CD4-positive, alpha-beta T cell treated with Interleukin-4 for 4 hours (primary cell): ENCODE results near the gene LPCAT1.

ENCODE experiments used
- DNase-seq: peaks from one replicate; pipeline ENCODE4 v3.0.0-alpha.2; 2020

The LPCAT1 gene

DNA sequence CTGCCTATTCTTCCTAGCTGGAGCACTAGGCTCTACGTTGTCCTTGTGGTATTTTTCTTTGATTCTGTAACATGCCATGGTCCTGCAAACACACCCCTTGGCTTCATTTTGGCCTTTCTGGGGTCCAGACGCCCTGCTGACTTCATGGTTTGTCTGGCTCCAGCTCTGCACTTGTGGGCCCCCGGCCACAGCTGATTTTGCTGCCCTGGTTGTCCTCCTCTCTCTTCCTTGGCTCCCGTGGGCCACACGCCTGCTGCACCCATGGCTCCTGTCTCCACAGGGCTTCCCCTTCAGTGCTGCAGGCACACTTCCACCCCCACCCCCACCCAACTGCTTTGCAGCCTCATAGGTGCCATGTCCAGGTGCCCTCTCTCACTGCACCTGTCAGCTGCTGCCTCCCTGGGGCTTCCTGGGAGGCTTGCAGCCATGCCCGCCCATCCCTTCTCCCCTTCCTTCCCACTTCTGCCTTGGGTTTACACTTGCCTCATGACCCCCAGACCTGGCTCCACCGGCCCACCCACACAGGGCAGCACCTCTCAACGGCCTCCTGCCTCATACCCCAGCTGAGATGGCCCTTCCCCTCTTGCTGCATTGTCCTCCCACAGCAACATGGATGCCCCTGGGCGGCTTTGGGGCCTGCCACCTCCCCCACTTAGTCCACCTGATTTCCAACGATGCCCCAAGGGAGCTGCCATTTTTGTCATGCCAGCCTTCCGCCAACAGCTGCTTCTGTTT, 104.1 kb downstream of the LPCAT1 start:
- no peak for DNase-seq

DNA sequence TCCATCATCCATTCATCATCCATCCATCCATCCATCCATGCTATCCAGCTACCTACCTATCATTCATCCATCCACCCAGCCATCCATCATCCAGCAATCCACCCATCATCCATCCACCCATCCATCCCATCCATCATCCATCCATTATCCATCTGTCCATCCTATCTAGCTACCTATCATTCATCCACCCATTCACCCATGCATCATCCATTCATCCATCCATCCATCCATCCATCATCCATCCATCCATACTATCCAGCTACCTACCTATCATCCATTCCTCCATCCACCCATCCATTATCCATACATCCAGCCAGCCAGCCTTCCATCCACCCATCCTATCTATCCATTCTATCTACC, 104.9 kb downstream of the LPCAT1 start:
- no peak for DNase-seq

DNA sequence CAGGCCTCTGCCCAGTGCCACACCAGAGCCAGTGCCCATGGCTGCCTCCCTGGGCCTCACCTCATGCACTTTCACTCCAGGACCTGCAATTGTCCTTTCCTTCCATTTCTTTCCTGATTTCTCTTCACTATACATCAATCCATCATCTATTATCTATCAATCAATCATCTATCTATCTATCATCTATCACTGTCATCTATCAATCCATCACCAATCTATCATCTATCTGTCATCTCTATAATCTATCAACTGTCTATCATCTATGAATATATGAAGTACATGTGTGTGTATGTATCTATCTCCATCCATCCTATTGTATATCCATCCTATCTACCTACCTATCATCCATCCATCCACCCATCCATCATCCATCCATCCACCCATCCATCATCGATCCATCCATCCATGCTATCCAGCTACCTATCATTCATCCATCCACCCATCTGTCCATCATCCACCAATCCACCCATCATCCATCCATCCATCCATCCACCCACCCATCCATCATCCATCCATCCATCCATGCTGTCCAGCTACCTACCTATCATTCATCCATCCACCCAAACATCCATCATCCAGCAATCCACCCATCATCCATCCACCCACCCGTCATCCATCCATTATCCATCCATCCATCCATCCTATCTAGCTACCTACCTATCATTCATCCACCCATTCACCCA, 105.4 kb downstream of the LPCAT1 start:
- DNase-seq: no peak

DNA sequence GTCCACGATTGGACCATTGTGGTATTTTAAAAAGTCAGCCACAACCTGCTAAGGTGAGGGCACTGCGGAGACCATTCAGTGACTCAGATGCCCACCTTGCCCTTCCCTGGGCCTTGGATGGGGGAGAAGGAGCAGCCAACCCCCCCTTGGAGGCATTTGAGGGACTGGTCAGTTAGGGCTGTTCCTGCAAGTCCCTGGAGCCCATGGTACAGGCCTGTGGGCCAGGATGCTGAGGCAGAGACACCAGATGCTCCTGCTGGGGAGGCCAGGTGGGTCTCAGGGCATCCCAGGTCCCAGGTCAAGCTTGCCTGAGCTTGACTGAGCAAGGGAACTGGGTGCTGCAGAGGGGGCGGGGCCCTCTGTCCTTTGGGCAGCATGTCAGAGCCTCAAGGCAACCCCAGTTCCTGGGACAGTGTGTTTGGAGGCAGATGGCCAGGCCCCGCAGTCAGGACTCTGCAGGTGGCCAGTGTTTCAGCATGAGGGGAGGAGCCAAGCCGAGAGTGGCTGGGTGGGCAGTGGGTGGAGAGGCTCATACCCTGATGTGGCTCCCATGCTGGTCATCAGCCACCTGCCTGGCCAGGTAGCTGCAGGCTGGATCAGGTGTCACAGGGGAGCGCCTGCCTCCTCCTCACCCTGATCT, 106.1 kb downstream of the LPCAT1 start:
- DNase-seq: no peak

DNA sequence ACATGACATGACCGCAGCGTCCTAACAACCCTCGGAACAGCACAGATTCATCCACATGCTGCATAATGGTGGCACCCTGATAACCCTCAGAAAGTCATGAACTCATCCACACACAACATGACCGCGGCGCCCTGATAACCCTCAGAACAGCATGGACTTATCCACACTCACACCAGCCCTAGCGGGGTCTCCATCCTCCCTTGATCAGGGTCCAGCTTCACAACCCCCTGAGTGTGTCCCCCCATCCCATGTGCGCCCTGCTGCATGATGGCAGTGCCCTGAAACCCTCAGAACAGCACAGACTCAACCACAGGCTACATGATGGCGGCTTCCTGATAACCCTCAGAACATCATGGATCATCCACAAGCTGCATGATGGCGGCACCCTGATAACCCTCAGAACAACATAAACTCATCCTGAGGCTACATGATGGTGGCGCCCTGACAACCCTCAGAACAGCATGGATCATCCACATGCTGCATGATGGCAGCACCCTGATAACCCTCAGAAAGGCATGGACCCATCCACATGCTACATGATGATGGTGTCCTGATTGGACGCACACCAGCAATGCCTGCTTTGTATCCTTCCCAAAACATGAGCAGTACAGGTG, 106.8 kb downstream of the LPCAT1 start:
- no peak for DNase-seq

DNA sequence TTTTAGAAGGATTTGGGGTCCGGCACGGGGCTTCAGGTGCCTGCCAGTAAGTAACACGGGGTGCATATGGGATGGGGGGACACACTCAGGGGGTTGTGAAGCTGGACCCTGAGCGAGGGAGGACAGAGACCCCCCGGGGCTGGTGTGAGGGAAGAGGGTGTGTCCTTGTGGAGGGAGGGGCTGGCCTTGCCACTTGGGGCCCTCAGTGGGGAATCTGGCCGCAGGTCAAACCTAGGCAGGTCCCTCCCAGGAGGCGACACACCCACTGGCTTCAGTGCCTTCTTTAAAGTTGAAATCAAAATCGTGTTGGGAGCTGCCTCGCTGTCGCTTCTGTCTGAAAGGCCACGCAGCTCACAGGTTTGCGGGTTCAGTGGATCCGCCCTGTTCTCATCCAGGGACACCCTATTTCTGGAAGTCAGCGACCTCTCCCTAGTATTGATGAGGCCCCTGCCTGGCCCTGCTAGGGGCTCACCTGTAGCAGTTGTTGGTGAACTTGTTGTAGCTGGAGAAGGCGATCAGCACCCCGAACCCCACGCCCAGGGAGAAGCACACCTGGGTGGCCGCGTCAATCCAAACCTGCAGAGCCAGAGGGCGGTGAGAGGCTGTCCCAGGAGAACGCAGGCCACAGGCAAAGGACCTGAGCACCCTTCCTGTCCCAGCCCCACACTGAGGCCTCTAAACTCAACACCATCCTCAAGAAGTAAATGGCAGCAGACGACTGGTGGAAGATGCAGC, 108.0 kb downstream of the LPCAT1 start:
- DNase-seq: no peak

DNA sequence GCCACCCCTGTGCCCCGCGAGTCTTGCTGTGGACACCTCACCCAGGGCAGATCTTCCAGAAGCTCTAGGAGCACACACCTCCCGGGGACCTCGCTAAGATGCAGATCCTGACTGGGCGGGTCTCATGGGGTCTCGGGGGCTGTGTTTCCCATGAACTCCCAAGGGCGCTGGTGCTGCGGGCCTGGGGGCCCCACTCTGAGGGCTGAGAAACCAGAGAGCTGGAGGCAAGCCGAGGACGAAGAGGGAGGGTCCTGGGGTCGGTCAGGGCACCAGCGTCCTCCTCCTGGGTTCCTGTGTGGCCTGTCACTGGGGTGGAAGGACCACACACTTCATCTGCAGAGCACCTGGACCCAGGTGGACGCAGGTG, 108.7 kb downstream of the LPCAT1 start:
- DNase-seq: no peak

DNA sequence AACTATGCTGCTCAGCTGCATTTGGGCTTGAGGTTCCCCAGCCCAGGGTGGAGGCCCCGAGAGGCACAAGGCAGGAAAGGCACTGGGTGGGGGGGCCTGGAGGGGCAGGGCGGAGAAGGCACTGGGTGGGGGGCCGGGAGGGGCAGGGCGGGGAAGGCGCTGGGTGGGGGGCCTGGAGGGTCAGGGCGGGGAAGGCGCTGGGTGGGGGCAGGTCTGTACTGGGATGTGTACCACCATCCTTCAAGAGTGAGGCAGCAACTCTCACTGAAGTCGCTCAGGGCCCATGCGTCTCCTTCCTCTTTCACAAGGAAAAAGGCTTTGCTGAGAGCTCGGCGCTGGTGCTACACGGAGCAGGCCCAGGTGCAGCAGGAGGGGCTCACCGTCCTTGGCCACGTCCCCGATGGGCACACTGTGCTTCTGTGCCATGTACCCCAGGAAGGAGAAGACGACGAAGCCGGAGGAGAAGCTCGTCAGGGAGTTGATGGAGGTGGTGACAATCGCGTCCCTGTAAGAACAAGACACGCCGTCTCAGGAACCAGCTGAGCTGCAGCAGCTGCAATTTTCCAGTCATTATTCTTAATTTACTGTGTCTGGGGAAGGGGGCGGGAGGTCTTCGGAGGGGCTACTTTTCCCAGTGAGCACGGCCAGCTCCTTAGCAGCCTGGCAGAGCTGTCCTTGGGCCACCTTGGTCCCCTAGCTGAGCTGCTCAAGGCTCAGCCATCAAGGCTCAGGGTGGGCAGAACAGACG, 109.3 kb downstream of the LPCAT1 start:
- DNase-seq: no peak

DNA sequence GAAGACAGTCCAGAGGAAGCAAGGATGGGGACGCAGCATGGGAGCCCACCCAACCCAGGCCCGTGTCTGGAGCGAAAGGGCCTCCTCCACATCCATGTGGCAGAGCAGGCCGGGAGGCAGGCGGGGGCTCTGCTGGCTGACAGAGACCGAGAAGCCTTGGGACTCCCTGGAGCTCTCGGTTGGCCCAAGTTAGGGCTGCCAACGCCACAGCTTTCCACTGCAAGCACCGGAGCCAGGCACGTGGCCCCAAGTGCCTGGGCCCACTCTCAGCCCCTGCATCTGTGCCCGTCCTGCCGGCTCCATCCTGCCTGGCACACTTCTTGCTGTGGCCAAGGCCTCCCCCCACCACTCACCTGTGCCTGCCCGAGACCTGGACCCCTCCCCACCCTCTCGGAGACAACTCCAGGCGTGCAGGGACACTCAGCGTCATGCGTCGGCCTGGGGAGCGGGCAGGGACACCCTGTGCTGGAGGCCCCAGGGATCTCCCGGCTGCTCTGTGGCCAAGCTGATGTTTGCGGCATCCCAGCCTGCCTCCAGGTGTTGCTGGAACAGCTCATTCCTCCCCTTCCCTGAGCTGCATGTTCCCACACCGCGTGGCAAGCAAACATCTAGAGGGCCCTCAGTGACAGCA, 110.0 kb downstream of the LPCAT1 start:
- no peak for DNase-seq

DNA sequence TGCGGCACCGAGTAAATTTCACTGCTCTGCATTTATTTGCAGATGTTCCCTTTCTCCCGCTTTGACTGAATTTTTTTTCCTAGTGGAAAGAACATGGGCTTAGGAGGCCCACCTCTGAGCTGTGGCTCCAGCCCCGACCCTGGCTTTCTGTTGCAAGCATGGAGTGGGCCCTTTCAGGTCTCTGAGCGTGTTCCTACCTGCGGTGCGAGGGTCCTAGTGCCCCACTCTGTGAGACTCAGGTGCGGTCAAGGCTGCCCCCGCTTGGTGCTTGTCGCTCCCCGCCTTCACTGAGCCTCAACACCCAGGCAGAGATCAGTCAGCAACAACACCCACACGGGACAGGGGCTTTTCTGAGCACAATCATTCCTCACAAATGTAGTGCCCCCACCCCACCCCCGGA, 110.5 kb downstream of the LPCAT1 start:
- DNase-seq: no peak

DNA sequence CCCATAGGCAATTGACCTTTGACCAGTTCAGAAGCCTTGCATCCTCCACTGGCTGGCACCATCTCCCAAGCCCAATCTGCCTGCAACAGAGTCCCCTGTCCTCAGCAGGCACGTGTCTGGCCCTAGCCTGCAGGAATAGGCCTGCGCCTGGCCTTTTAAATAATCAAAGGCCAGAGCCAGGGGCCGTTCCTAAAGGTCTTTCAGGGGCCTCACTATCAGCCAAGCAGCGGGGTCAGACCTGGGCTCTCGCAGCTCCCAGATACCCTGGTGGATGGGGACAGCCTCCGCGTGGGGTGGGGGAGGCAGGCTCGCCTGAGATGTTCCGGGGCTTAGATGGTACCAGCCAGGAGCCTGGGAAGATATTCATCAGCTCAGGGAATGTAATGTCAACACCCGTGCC, 111.1 kb downstream of the LPCAT1 start:
- DNase-seq: no peak

DNA sequence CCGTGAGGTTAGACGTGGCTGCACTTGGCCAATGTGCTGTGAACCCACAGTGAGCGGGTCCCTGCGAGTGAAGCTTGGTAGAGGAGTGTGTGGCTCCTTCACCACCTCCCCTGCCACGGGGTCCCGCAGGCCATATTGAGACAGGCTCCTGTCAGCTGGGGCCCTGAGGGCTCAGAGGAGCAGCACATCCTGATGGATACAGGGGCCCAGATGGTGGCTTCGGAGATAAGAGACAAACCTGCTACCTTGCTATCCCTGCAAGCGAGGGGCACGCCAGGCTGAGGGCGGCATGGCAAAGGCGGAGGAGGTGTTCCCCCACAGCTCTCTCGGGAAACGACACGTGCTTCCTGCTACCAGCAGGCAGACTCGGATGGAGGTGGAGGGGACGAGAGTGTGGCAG, 111.6 kb downstream of the LPCAT1 start:
- no peak for DNase-seq
